Measurements from ENCODE around the gene GJB3.

The GJB3 gene

DNA sequence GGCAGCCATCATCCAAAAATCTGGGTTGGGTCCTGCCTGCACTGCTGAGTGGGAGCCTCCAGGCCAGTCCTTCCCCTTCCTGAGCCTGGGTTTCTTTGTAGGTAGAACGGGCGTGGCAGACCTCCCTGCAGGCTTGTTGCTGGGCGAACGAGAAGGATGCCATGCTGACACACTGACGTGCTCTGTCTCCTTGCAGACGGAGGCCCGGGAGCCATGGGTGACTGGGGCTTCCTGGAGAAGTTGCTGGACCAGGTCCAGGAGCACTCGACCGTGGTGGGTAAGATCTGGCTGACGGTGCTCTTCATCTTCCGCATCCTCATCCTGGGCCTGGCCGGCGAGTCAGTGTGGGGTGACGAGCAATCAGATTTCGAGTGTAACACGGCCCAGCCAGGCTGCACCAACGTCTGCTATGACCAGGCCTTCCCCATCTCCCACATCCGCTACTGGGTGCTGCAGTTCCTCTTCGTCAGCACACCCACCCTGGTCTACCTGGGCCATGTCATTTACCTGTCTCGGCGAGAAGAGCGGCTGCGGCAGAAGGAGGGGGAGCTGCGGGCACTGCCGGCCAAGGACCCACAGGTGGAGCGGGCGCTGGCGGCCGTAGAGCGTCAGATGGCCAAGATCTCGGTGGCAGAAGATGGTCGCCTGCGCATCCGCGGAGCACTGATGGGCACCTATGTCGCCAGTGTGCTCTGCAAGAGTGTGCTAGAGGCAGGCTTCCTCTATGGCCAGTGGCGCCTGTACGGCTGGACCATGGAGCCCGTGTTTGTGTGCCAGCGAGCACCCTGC, 13.2 kb downstream of the GJB3 start:
- H3K27ac ChIP-seq = no peak overlapping the region
- POLR2A ChIA-PET (ENCODE audit: low non-redundant PET) = no interaction called here
- DNase-seq (ENCODE audit: low spot score) = no peak
- TF ChIP-seq, protein P1, sequence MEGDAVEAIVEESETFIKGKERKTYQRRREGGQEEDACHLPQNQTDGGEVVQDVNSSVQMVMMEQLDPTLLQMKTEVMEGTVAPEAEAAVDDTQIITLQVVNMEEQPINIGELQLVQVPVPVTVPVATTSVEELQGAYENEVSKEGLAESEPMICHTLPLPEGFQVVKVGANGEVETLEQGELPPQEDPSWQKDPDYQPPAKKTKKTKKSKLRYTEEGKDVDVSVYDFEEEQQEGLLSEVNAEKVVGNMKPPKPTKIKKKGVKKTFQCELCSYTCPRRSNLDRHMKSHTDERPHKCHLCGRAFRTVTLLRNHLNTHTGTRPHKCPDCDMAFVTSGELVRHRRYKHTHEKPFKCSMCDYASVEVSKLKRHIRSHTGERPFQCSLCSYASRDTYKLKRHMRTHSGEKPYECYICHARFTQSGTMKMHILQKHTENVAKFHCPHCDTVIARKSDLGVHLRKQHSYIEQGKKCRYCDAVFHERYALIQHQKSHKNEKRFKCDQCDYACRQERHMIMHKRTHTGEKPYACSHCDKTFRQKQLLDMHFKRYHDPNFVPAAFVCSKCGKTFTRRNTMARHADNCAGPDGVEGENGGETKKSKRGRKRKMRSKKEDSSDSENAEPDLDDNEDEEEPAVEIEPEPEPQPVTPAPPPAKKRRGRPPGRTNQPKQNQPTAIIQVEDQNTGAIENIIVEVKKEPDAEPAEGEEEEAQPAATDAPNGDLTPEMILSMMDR (conservative IDR thresholded peaks at IDR 0.05; ENCODE audit: low read depth) = no peak
- CTCF ChIA-PET = no interaction called here

DNA sequence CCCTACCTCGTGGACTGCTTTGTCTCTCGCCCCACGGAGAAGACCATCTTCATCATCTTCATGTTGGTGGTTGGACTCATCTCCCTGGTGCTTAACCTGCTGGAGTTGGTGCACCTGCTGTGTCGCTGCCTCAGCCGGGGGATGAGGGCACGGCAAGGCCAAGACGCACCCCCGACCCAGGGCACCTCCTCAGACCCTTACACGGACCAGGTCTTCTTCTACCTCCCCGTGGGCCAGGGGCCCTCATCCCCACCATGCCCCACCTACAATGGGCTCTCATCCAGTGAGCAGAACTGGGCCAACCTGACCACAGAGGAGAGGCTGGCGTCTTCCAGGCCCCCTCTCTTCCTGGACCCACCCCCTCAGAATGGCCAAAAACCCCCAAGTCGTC, 13.8 kb downstream of the GJB3 start:
- DNase-seq (ENCODE audit: low spot score) = no peak
- H3K27ac ChIP-seq = no peak overlapping the region
- ChIA-PET POLR2A (ENCODE audit: low non-redundant PET) (no interaction called here), CTCF (no interaction called here)
- TF ChIP-seq, protein P1 (conservative IDR thresholded peaks at IDR 0.05; ENCODE audit: low read depth) = no peak

DNA sequence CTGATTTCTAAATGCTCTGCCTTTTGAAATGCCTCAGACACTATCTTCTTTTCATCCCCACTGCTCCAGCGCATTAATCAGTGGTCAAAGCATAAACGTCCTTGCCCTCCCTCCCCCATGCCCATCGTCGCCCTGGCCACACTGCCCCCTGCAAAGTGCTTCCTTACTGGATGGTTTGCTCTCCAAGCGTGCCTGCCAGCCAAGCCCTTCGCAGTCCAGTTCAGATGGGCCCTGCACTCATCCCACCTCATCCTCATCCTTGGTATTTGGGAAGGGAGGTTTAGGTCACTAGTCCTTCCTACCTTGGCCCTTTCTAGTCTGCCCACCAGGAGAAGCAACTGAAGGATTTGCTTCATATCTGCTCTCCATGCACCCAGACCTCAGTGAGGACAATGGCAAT, 14.9 kb downstream of the GJB3 start:
- POLR2A ChIA-PET (ENCODE audit: low non-redundant PET) = no interaction called here
- TF ChIP-seq, protein P1 (conservative IDR thresholded peaks at IDR 0.05; ENCODE audit: low read depth) = no peak
- DNase-seq (ENCODE audit: low spot score) = no peak
- CTCF ChIA-PET = interaction anchor here (0.7 kb wide), 1 partner anchor 56 kb away, joined by 3 read pairs; no protein-coding TSS in a partner anchor
- no peak overlapping the region for H3K27ac ChIP-seq

DNA sequence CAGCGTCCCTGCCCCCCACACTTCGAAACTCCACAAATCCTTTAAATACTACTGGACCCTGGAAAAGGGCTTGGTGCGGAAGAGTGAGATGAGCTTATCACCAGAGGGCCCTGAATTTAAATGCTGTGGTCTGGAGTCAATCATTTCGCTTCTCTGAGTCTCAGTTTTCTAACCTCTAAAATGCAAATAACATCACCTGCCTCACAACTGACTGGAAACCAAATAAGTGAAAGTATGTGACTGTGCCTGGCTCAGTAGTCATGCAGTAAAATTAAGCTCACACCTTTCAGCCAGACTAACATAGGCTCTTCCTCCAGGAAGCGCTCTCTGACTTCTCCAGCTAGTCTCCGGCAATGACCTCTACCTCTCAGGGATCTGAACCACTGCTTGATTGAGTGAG, 16.0 kb downstream of the GJB3 start:
- CTCF ChIA-PET = interaction anchor here (0.6 kb wide), 1 partner anchor 54 kb away, joined by 3 read pairs; no protein-coding TSS in a partner anchor
- H3K27ac ChIP-seq = no peak overlapping the region
- DNase-seq (ENCODE audit: low spot score) = no peak
- TF ChIP-seq, protein P1 (conservative IDR thresholded peaks at IDR 0.05; ENCODE audit: low read depth) = no peak
- POLR2A ChIA-PET (ENCODE audit: low non-redundant PET) = interaction anchor here (0.5 kb wide), 1 partner anchor 479 kb away, joined by 13 read pairs; no protein-coding TSS in a partner anchor

DNA sequence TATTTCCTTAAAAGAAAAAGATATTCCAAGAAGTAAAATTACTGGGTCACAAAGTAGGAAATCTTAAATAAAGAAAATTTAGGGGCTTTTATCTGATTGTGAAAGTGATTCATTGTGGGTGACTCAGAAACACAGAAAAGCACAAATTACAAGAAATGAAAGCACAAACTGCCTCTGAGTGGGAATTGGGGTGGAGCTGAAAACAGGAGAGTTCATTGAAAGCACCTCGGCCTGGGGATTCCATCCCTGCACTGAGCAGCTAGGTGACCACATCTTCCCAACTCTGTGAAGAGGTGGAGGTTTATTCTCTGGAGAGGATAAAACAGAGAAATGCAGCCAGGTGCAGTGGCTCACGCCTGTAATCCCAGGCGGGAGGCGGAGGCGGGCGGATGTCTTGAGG, 19.2 kb downstream of the GJB3 start:
- TF ChIP-seq, protein P1 (conservative IDR thresholded peaks at IDR 0.05; ENCODE audit: low read depth) = no peak
- POLR2A ChIA-PET (ENCODE audit: low non-redundant PET) = no interaction called here
- CTCF ChIA-PET = interaction anchor here (1.0 kb wide), 1 partner anchor 52 kb away, joined by 4 read pairs; no protein-coding TSS in a partner anchor
- H3K27ac ChIP-seq = no peak overlapping the region
- DNase-seq (ENCODE audit: low spot score) = no peak

DNA sequence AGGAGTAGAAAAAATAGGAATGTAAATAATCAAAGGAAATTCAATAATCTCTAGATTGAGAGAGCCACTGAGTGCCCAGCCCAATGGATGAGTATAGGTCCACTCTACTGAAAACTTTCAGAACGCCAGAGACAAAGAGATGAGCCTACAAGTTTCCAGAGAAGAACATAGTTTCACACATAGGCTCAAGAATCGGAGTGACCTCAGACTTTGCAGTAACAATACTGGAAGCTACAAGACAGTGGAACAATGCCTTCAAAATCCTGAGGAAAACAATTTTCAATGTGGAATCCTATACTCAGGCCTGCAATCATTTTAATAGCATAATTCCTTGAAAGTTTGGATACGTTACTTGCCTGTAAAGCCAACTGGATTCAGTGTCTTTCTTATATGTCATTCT, 22.8 kb downstream of the GJB3 start:
- CTCF ChIA-PET = interaction anchor here (1.4 kb wide), 1 partner anchor 49 kb away, joined by 3 read pairs; no protein-coding TSS in a partner anchor
- POLR2A ChIA-PET (ENCODE audit: low non-redundant PET) = no interaction called here
- TF ChIP-seq, protein P1 (conservative IDR thresholded peaks at IDR 0.05; ENCODE audit: low read depth) = no peak
- no peak overlapping the region for H3K27ac ChIP-seq
- DNase-seq (ENCODE audit: low spot score) = no peak

Measured in RWPE1 (cell line).